Ureter (tissue), 1 donor: Measurements from ENCODE around the gene ARHGAP21. TPM values are rescaled to one million over a fixed set of nuclear protein-coding genes. Genes with fewer than 3 reads are reported as not detected.
"Not testable (repeated sequence)": the region's sequence is repeated elsewhere in the genome, so short reads cannot be mapped to it uniquely, and the experiment has no call there.

Experiments used
- DNase-seq: peaks from one replicate; pipeline ENCODE4 v3.0.0-alpha.2; 2020; ENCODE audit warnings: low spot score
- total RNA-seq: library from RNA; stranded (reverse); gene quantifications from one replicate; pipeline ENCODE4 v1.2.4, GENCODE V29; 2023
- donor health status: DM: yes; HTN: yes; CAD: no.

ARHGAP21 gene
- total RNA-seq, 1 donor from 2014 or later, result 90.7 TPM

DNA sequence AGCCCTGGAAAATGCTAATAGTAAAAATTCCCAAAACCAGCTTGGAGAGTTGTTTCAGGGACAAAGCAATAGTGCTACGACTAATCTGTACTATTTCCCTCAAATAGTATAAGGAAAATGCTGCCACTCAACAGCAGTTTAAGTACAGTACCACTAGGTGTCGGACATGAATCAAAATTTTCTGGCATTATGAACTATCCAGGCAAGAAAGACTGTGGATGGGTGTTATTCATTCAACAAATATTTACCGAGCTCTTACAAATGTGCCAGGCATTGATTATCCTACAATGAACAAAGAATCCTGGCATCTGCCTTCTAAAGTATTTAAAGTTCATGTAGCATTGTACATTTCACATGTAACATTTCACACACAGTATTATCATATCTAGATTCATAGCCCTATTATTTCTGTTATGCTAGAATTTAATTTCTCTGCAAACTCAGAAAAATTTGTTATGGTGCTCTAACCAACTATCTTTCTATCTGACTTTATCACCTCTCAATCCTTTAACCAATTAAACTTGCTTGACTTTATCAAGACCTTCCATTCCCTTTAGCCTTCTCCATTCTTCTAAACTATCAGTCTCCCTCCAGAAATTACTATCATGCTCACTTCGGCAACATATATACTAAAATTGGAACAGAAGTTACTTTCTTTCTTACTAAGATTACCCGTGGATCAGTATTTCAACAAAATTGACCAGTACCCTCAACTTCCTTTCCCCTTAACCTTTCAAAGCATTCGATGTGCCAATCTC is 80.6 kb downstream of the ARHGAP21 start:
- DNase-seq, result no peak

DNA sequence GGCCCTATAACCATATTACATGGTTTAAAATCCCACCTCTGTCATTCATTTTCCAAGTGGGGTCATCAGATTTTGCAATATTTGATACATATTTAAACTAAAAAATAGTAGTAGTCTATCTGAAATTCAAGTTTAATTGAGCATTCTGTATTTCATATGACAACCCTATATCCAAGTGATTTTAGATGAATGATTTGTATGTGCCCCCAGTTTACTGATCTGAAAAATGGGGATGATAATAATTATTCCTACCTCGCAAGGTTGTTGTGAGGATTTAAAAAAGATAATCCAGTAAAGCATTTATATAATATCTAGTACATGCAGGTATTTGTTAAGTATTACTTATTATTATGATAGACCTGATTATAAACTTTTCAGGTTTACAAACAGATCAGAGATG is 84.6 kb downstream of the ARHGAP21 start:
- no peak for DNase-seq

DNA sequence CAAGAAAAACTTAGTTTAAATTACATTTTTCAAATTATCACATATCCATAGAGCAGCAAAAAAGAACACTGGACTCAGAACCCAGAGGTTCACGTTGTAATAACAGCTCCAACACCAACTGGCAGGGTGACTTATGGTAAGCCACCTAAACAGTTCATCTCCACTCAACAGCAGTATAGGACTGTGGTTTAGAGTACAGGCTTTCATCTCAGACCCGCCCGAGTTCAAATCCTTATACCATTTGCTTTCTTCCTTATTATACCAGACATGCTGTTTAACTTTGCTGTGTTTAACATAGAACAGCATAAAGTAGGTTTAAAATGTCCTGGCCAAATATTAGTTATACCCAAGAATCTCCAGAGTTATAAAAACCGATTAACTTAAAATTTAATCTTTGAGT is 97.9 kb downstream of the ARHGAP21 start:
- no peak for DNase-seq

DNA sequence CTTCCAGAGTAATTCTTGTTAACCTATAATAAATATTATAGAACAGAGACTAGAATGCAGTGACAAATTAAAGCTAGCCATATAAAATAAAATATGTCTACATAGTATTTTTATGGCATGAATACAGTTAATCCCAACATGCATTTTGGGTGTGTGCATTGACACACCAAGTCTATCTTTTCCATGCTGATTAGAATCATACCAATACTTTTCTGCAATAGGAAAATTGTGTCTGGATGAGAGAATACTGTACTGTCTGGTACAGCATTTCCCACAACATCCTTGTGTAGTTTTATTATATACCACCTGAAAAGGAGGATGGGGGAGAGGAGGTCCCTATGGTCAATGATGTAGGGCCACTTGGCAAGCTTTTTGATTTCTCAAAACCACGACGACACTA is 100.3 kb downstream of the ARHGAP21 start:
- no peak for DNase-seq

DNA sequence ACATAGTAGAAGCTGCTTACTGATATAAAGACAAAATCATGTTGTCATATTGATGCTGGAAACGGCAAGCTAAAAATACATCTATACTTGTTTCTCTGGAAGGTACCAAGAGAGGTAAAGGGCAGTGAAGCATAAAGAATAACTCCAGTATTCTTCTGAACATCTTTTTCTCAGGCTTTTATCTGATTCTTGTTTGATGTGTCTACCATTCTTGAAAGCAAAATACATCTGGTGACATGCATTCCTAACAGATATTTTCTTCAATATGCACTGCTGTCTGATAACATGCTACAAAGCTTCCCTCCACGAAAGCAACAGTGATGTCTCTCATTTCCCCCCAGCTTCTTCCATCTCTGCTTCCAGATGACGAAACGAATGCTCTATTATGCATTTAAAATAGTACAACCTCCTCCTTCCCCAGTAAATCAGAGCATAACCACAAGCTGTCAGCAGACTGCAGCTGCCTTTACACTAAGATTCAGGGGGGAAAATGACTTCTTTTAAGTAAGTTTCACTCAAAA is 100.8 kb downstream of the ARHGAP21 start:
- no peak for DNase-seq

DNA sequence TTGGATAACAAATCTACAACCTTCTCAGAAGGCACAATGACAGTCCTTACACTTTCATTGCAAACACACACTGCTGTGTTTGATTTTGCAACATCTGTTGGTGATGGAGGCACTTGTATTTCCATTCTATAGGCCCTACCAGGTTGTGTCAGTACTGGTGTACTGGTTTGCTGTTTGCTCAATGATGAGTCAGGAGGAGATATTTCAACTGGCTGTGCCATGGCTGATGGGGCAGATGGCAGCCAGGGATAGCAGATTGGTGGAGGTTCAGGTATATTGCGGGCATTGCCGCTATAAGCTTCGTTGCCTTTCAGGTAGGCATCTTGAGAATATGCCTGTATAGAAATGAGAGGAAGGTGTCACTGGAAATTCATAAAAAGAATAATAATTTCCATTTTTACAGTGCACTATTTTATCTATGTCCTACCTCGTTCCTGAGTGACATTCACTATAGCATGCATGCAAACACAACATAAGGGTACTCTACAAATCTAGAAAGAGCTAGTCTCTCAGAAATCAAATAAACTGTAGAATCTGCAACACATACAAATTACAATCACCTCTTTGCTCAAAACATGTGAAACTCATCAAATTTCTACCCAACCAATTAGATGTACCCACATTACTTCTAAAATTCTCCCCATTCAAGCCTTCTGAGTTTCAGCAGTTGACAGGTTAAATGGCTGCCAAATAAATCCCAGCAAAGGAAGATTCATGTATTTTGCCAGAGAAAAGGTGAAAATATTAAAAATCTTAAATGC is 102.5 kb downstream of the ARHGAP21 start:
- DNase-seq, result not testable (repeated sequence)

DNA sequence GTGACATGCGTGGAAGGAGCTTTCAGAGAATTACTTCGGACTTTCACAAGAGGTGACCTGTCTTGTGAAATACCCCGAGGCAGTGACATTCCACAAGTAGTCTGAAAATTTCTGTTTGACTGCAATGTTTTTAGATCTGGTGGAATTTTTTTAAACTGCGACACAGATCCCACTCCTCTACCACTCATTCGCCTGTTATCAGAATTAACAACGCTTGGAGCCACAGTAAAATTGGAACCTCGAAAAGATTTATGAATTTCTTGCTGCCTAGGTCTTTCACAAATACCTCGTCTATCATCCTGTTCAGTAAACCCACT is 103.7 kb downstream of the ARHGAP21 start:
- DNase-seq, result not testable (repeated sequence)

DNA sequence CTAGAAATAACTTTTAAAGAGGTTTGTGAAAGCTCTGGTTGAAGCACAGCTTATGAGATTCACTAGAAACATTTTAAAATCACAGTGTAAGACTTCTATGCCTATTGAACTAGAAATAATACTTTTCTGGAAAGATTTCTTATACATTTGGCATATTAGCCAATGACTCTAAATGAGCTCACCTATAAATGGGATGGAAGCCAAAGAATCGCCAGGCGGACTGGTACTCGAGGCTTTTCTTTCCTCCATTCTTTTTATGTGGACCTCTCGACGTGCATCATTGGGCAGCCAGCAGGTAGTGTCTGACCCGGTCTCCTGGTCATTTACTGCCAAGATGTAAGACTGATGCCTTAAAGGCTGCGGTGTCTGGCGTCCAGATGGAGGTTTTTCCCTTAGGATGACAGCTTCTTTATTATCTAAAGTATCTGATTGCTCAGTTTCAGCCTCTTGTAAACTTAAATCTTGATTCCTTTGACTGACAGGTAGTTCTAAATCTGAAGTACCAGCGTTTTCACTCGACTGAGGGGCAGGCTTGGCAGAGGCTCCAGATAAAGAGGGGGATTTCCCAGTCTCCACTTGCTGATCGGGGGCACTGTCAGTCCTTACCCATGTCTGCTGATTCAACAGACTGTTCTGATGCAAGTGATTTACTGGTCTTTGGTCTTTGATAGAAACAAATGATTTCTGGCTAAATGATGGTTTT is 104.2 kb downstream of the ARHGAP21 start:
- not testable (repeated sequence) for DNase-seq

DNA sequence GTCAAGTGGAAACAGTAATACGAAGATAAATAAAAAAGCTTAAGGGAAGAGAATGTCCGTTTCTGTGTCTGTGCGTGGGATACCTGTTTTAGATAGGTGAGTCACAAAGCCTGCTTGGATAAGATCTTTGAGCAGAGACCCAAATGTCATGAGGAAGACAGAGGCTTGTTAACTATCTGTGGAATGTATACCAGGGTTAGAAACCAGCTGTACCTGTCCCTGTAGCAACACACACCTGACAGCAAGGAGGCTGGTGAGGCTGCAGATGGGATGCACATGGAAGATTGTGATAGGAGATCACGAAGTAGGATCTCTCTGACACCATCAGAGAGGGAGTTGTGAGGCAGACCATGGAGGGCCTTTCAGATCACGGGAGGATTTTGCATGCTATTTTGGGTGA is 105.3 kb downstream of the ARHGAP21 start:
- DNase-seq, result no peak

DNA sequence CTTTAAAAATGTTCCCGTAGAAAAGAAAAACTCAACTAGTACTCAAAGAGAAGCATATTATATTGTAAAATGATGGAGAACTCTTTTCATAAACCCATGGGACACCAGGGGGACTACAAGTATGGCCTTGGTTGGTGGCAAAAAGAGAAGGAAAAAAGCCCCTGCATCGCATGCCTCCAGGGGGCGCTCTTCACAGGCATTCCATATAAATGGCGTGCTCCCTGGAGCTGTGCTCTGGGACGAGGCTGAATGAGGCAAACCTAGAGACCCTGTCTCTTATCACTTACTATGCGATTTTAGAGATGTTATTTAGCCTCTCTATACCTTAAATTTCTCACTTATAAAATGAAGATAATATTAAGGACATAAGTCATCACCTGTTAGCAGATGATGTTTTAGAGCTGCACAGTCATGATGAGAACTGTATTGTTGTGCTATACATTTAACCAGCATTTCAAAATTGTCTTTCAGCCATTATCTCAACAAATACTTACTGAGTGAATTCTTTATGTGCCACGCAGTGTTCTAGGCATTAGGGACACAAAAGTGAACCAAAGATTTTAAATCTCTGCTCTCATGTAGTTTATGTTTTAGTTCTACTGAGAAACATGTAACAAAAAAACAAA is 105.8 kb downstream of the ARHGAP21 start:
- no peak for DNase-seq

DNA sequence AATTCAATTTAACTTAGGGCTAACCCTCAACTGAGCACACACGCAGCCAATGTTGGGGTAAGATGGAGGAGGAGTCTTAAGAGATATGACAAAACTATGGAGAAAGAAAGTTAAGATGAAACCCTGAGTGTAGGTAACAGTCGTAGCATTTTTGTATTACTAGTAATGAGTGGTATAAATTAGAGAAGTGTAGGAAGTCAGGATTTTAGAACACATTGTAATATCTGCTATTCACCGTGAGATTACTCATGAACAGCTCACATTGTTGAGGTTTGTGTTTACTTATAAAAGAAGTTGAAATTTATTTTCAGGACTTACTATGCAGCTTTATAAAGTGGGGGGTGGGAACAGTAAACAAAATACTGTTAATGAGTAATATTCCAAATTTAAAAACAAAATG is 107.2 kb downstream of the ARHGAP21 start:
- DNase-seq, result no peak

DNA sequence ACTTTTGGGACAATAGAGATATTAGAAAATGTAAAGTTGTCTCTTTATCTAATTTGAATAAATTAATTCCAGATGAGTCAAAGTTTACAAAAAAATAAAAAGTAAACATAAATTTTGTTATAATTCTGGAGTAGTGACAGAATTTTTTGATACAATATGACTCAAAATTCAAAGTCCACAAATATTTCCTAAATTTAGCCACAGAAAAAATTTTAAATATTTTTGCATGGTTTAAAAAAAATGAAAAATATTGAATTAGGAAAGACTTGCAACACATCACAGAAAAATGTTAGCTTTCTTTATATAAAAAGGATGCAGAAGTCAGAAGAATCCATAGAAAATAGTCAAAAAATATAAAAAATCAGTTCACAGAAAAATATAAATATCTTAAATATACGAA is 117.7 kb downstream of the ARHGAP21 start:
- no peak for DNase-seq

DNA sequence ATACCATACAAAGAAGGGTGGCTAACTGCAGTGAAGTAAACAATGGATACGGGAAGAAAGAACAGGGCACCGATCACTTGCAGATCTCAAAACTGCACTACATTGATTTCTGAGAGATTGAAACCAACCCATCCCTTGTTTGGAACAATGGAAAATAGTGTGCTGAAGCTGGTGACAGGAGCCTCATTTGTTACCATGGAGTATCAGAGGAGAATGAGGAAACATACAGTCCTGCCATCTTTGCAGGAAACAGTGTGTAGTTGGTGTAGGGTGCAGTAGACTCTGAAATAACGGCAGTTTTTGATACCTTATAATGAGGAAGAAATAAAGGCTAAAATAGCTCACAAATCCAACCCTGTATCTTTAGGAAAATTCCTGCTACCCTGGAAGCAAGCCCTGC is 118.5 kb downstream of the ARHGAP21 start:
- no peak for DNase-seq

DNA sequence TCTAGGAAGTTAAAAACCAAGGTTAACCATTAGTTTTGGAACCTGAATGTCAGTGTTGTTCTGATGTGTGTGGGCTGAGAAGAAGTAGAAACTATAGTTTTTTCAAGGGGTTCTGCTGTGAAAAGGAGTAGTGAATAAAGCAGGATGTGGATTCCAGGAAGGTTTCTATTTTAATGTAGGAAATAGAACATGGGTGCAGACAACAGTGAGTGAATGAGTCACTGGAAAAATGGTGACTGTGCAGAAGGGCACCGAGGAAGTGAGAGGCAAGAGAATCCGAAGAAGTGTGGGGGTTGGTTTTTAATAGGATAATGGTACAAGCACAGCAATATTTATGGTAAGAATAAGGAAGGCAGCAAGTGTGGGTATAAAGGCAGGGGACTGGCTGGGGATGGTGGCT is 120.4 kb downstream of the ARHGAP21 start:
- DNase-seq, result no peak

DNA sequence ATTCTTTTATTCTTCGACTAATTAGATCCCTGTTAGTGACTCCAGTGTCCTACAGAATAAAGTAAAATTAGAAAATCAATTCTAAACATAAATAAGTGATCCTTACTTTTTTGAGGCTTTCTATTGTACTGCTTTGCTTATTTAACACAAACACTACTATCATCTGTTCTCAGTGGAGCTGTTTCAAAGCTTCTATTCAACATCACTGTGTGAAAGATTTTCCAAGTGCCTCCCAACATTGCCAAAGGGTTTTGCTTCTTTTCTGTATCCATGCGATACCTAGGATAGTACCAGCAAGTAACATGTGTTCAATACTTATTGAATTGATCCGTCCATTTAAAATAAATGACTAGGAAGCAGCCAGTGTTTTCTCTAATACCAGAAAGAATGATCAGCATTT is 125.7 kb downstream of the ARHGAP21 start:
- no peak for DNase-seq

DNA sequence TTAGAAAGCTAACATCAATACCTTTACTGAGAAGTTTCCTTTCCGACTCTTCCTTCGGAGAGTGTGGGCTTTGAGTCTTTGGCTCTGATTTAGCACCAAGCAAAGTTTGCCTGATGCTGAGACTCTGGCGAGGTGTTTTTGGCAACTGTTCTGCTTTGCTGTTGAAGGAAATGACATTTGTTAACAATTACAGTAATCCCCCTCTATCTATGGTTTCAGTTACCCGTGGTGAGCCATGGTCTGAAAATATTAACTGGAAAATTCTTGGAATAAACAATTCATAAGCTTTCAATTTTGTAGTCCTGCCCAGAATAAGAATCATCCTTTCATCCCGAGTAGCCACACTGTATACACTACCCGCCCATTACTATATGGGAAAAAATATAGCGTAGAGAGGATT is 126.3 kb downstream of the ARHGAP21 start:
- no peak for DNase-seq

DNA sequence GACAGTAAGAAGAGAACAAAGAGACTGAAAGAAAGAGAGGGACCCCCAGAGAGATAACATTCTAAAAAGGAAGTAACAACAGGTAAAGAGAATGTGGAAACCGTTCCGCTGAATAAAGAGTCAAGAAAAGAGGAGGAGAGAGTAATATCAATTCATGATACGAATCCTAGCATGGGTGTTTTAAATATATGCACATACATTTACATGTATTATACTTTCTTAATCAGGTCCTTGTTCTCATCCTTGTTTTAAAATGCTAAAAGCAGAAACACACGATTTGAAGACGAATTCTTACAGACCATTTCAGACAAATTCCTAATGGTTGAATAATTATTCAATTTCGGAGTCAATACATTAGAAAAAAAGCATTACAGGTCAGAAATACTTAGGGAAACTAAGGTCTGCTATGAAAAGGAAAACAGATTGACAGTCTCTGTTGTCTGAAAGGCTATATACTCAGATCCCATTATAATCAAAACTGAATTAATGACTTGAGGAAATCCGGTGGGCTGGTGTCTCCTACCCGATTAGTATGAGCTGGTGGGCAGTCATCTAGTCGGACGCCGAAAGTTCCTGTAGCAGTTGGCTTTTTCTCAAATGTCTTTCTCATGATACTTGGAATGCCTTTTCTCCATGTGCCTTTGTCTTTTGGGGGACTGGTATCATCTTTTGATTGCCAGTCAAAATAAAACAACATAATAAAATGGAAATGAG is 127.3 kb downstream of the ARHGAP21 start:
- DNase-seq, result no peak

DNA sequence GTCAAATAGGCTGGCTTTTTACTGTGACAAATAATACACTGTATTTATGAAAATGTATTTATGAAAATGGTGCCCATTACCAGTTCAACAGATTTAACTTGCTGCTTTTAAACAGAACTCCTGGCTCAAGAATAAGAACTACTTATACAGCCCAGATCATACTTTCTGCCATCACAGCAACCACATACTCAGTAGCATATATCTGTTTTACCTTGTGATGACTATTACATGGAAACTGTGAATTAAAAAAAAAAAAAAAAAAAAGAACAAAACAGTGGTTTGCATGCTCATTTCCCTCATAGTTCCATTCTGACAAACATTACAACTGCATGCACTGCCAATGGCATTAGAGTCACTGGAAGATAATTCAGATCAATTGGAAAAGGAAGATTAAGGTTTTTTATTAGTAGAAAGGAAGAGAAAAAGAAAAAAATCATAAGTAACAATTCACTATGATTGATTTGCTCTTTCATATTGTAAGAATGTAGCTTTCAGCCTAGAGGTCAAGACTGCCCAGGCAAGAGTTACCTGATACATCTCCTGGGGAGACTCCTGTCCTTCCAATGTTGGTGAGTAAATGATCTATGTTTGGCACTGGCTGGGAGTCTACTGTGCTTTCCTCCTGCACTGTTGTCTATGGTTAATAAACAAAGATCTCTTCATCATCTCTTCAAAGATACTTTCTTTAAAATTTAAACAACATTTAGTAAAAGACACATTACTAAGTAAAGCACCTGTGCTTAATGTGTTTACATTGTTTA is 132.8 kb downstream of the ARHGAP21 start:
- no peak for DNase-seq

DNA sequence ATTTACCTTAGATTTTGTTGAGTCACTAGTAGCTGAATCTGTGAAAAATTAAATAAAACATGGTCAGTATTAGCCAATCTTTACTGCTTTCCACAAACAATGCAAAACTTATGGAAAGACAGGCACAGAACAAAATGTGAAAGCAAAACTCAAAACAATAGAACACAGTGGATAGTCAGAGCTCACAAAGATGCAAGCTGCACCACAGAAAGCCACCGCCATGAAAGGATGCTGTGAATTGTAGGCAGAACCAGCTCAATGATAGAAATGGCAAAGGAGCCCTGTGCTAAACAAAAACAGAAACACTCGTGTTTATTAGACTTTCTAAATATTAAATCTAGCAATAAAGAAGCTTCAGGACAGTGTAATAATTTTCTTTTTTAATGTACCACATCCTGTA is 134.4 kb downstream of the ARHGAP21 start:
- no peak for DNase-seq

DNA sequence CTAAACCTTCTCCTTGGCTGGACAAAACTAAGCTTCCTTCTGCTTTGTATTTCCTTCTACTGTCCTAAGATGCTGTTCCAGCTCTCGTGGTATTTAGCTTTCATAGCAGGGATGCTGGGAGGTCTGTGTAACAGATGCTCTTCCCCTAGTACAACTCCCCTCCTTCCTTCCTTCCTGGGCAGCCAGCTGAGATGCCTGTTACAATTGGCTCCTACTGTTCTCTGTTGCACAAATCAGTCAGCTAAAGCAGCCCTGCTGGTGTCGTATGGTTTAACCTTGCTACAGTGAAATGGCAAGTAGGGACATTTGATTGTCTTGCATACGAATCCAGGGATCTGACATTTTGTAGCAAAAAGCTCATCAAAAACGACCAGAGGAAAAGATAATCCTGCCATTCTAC is 143.8 kb downstream of the ARHGAP21 start:
- DNase-seq, result no peak

DNA sequence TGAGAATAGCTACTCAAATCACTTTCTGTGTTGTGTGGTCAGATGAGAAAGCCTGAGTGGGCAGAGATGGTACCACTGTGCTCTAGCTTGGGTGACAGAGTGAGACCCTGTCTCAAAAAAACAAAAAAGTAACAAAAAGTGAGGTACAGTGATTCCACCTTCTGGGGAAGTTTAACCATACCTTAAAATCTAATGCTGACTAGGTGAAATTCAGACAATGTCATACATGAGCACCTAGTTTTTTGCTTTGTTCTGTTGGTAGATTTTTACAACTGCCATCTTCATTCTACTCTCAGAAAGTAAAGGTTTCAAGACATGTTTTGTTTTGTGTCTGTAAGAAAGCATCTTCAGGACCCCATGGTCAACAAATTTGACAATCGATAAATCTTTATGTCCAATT is 144.2 kb downstream of the ARHGAP21 start:
- no peak for DNase-seq
